WI38 (cell line): Measurements from ENCODE around the gene SYT6.

Experiments used
- H3K4me3 ChIP-seq: 2 replicates; pipeline ENCODE4 v1.5.1; 2011; ENCODE audit warnings: low read depth, mild to moderate bottlenecking, control low read depth, low read length
- TF ChIP-seq, protein P1 (sequence below): IDR thresholded peaks from 2 replicates; pipeline ENCODE4 v1.5.1; 2012; ENCODE audit warnings: low read depth, mild to moderate bottlenecking, control low read depth, low read length

The SYT6 gene

DNA sequence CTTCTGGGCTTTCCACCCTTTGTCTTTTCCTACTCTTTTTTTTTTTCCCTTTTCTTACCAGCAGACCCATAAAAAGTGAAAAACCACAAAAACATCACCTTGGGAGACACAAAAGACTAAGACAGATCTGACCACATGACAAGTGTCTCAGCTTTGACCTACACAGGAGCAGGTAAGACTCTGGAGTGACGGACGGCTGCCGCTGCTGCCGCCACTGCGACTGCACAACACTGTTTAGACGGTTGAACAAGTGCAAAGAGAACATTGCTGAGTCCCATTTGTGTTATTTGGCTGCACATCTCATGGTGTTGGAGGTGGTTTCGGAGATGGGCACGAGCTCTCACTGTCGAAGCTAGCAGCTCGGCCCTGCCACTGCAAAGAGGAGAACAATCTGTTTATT, 62.0 kb downstream of the SYT6 start:
- H3K4me3 ChIP-seq: no peak overlapping the region
- TF ChIP-seq, protein P1, sequence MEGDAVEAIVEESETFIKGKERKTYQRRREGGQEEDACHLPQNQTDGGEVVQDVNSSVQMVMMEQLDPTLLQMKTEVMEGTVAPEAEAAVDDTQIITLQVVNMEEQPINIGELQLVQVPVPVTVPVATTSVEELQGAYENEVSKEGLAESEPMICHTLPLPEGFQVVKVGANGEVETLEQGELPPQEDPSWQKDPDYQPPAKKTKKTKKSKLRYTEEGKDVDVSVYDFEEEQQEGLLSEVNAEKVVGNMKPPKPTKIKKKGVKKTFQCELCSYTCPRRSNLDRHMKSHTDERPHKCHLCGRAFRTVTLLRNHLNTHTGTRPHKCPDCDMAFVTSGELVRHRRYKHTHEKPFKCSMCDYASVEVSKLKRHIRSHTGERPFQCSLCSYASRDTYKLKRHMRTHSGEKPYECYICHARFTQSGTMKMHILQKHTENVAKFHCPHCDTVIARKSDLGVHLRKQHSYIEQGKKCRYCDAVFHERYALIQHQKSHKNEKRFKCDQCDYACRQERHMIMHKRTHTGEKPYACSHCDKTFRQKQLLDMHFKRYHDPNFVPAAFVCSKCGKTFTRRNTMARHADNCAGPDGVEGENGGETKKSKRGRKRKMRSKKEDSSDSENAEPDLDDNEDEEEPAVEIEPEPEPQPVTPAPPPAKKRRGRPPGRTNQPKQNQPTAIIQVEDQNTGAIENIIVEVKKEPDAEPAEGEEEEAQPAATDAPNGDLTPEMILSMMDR: no peak

DNA sequence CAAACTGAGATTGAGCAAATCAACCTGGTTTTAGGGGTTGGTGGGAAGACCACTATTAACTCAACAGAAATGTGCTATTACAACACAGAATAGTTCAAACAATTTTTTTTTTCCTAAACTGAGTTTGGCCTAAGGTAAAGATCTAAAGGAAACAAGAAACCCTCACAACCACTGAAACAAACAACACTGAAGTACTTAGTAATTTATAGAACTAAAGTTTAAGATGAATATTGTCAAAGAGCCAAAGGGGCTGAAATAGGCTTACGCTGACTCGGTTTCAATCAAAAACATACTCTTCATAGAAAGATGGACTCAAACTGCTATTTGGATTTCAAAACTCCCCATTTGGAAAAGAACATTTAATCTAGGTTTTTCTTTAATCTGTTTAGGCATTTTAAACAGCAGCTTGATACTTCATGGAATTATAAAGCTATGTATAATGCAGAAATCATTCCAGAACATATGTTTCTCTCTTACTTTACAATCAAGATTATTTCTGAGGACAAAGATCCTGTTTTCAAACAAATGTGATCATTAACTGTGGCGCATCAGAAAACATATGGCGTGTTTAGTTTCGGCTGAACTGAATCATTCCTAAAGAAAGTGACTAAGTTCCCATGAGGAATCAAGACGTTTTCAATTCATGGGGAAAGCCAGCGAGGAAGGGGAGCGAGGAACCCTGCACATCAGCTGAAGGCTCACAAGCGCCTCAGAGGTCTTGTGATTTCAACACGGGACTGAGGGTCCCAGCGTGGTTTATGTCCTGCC, 62.7 kb downstream of the SYT6 start:
- TF ChIP-seq, protein P1: no peak
- H3K4me3 ChIP-seq: no peak overlapping the region

DNA sequence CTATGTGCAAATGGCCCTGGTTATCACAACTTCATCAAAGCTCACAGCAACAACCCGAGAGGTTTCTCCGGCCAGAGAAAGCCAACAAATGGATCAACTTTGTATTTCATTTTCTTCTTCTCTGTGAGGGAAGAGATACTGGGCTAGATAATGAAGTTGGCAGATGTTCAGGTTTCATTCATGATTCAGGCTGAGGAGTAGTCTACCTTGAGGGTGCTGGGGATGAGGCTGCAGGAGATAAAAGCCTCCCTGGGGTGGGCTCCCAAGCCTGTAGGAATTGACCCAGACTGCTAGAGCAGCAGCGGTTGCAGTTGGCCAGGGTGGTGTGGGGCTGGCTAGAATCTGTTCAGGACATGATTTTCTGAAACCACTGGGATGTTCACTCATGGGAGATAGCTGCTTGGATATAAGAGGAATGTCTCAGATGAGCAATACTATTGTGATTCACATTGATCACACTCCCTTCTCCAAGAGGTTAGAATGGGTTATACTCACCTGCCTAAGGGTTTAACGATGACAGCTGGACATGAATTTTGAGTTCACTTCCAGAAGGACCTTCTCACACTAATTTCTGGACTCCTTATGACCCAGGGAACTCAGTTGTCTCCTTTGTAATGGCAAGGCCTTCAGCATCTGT, 64.0 kb downstream of the SYT6 start:
- TF ChIP-seq, protein P1: no peak
- H3K4me3 ChIP-seq: no peak overlapping the region

DNA sequence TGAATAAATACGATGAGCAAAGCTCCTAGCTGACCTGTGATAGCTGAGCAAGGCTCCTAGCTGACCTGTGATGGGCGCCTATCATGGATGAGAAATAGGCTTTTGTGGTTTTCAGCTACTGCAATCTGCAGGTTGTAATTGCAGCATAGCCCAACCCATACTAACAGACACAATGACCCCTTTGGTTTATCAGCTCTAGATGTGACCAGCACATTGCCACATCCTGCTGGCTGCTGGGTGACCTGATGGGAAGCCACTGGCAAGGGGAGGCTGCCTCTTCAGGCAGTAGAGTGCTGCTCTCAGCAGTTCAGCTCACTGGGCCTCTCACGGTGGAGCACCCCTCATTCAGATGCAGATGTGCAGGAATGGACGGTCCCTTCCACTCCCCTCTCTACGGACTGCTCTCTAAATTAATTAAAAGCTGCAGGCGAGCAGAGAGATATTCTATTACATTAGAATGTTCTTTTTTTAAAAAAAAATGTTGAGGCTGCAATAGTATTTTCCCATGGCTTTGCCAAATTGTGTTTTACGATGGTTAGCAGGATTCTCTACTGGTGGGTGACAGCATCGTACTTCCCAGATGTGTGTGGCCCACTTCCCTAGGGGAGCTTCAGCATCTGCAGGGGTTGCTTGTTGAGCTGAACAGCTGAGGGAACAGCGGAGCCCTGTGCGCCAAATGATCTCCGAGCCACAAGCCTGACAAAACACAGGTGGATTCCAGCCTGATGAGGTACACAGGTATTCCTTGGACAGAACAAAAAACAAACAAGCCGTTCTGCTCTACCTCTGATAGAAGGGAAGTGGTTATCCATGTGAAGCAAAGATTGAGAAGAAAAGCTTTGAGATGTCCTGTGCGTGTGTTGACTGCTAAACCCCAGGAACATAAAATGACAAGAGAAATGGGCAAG, 65.0 kb downstream of the SYT6 start:
- H3K4me3 ChIP-seq: no peak overlapping the region

DNA sequence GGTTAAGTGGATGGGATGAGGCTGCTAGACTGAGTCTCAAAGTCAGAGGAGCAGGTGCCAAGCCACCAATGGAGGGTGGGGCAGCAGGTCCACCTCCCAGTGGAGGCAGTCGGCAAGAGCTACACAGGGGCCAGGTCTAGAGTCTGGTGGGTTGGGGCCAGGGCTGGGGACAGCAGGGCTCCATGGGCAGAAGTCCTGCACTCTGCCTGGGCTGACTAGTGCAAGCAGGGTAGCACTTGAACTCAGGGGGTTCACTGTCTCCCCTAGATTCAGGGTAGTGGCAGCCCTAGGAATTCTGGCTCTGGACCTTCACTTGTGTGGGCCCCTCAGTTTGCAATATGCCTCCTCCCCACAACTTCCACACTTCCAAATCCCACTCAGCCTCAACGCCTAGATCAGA, 66.2 kb downstream of the SYT6 start:
- no peak overlapping the region for H3K4me3 ChIP-seq
- TF ChIP-seq, protein P1: no peak

More for the DNA sequence above, 65.0 kb downstream of the SYT6 start:
- TF ChIP-seq, protein P1: no peak

DNA sequence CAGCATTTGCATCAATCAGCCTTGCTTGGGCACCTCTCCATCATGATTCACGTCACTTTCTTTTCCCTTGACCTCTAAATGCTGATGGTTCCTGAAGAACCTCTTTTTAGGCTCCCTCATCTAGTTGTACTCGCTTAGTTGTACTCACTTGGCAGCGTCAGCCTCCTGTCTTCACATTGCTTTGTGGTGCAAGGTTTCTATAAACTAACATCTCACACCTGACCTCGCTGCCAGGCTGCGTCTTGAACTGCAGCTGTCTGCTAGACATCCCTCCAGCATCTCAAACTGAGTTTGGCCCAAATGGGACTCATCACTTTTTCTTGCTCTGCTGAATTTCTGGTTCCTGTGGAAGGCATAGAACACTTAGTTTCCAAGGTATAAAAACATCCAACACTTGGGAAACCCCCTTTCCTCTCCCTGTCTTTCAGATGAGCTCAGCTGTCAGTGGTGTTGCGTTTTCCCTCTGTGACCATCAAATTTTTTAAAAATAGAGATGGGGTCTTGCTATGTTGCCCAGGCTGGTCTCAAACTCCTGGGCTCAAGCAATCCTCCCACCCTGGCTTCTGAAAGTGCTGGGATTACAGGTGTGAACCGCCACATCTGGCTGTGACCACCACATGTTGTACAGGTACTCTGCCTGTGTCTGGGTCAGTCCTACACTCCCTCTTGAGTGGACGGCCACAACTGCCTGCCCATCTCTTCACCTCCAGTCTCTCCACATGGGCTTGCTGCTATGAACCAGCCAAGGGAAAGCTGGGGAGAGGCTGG, 66.9 kb downstream of the SYT6 start:
- TF ChIP-seq, protein P1: no peak

More for the DNA sequence above, 66.9 kb downstream of the SYT6 start:
- no peak overlapping the region for H3K4me3 ChIP-seq
